Astrocyte (in vitro differentiated cells and primary cell): ENCODE measurements around the gene MYBBP1A. TPM values are rescaled to one million over a fixed set of nuclear protein-coding genes. Genes with fewer than 3 reads are reported as not detected.

Source experiments
- DNase-seq: peaks from one replicate; pipeline ENCODE4 v3.0.0-alpha.2; 2010; ENCODE audit warnings: low read depth
- FAIRE-seq: peaks from 2 replicates; lab custom pipeline; 2011; peaks lifted over from hg19 to GRCh38; lab: Jason Lieb, UNC
- H2AFZ ChIP-seq: 2 replicates; pipeline ENCODE4 v1.6.0; 2012; ENCODE audit warnings: low read depth, low read length, inconsistent platforms
- H3K27ac ChIP-seq: 2 replicates; pipeline ENCODE4 v1.5.1; 2011; ENCODE audit warnings: low read depth, low read length, inconsistent platforms
- H3K27me3 ChIP-seq: 2 replicates; pipeline ENCODE4 v1.6.0; 2011; ENCODE audit warnings: low read length, inconsistent platforms; ENCODE audit not compliant: insufficient read depth
- H3K36me3 ChIP-seq: 2 replicates; pipeline ENCODE4 v1.5.1; 2011; ENCODE audit warnings: low read length, inconsistent platforms; ENCODE audit not compliant: insufficient read depth
- H3K4me1 ChIP-seq: 2 replicates; pipeline ENCODE4 v1.5.1; 2011; ENCODE audit warnings: low read length, inconsistent platforms; ENCODE audit not compliant: insufficient read depth
- H3K4me2 ChIP-seq: 2 replicates; pipeline ENCODE4 v1.6.0; 2012; ENCODE audit warnings: low read length, inconsistent platforms
- H3K4me3 ChIP-seq: 2 replicates; pipeline ENCODE4 v1.5.1; 2011; ENCODE audit warnings: low read depth, mild to moderate bottlenecking, low read length, inconsistent platforms; ENCODE audit not compliant: insufficient read depth
- H3K79me2 ChIP-seq: 2 replicates; pipeline ENCODE4 v1.6.0; 2012; ENCODE audit warnings: mild to moderate bottlenecking, low read length, inconsistent platforms; ENCODE audit not compliant: insufficient read depth
- H3K9ac ChIP-seq: 2 replicates; pipeline ENCODE4 v1.6.0; 2012; ENCODE audit warnings: mild to moderate bottlenecking, low read length, inconsistent platforms
- H3K9me3 ChIP-seq: 2 replicates; pipeline ENCODE4 v1.5.1; 2012; ENCODE audit warnings: low read depth, mild to moderate bottlenecking, low read length, inconsistent platforms; ENCODE audit not compliant: insufficient read depth
- H4K20me1 ChIP-seq: 2 replicates; pipeline ENCODE4 v1.6.0; 2012; ENCODE audit warnings: low read length, inconsistent platforms; ENCODE audit not compliant: insufficient read depth
- H3K27ac Mint-ChIP-seq: one replicate; pipeline ENCODE4 v1.8.0; 2021; ENCODE audit warnings: mild to moderate bottlenecking, mixed read lengths; ENCODE audit not compliant: unreplicated experiment
- H3K27me3 Mint-ChIP-seq: one replicate; pipeline ENCODE4 v1.8.0; 2021; ENCODE audit warnings: low read depth, mixed read lengths; ENCODE audit not compliant: unreplicated experiment
- H3K36me3 Mint-ChIP-seq: one replicate; pipeline ENCODE4 v1.8.0; 2021; ENCODE audit warnings: low read depth, mixed read lengths; ENCODE audit not compliant: unreplicated experiment
- H3K4me1 Mint-ChIP-seq: one replicate; pipeline ENCODE4 v1.8.0; 2021; ENCODE audit warnings: low read depth, mixed read lengths; ENCODE audit not compliant: unreplicated experiment
- H3K4me3 Mint-ChIP-seq: one replicate; pipeline ENCODE4 v1.8.0; 2021; ENCODE audit warnings: mild to moderate bottlenecking, moderate library complexity, mixed read lengths; ENCODE audit not compliant: unreplicated experiment
- H3K9me3 Mint-ChIP-seq: one replicate; pipeline ENCODE4 v1.8.0; 2021; ENCODE audit warnings: mild to moderate bottlenecking, mixed read lengths; ENCODE audit not compliant: unreplicated experiment
- CTCF ChIP-seq: IDR thresholded peaks from 2 replicates; pipeline ENCODE4 v1.5.1; 2011; ENCODE audit warnings: low read depth, mild to moderate bottlenecking, inconsistent platforms, low read length, moderate library complexity; ENCODE audit not compliant: insufficient read depth
- EZH2 ChIP-seq: IDR thresholded peaks from 2 replicates; pipeline ENCODE4 v1.6.1; 2012; ENCODE audit warnings: mild to moderate bottlenecking, low read length, inconsistent platforms; ENCODE audit not compliant: insufficient read depth
- total RNA-seq: library from RNA; stranded (reverse); gene quantifications from 2 replicates; pipeline ENCODE4 v1.2.1, GENCODE V29; 2021

The MYBBP1A gene
- total RNA-seq, 1 donor from 2014 or later = 71.1 TPM

GRCh38 chr17:4520894-4521600 lies 34.1 kb downstream of the MYBBP1A start:
- Mint-ChIP-seq H3K9me3 (peaks cover 5% of the 10 kb centered on the region), H3K27ac (peak overlapping the region; percentile 93), H3K4me3 (peak overlapping the region; percentile 36), H3K4me1 (peaks cover 7% of the 10 kb centered on the region), H3K36me3 (no peaks in the 10 kb centered on the region), H3K27me3 (peaks cover 36% of the 10 kb centered on the region)
- H3K79me2 ChIP-seq = no peaks in the 10 kb centered on the region
- H2AFZ ChIP-seq = no peak overlapping the region
- no peaks in the 10 kb centered on the region for H3K4me1 ChIP-seq
- H3K9ac ChIP-seq = no peak overlapping the region
- TF ChIP-seq EZH2 (no peak), CTCF (no peak)
- H3K9me3 ChIP-seq = no peaks in the 10 kb centered on the region
- H3K27me3 ChIP-seq = peaks cover 6% of the 10 kb centered on the region
- no peak overlapping the region for H3K4me3 ChIP-seq
- no peaks in the 10 kb centered on the region for H3K36me3 ChIP-seq
- no peaks in the 10 kb centered on the region for H4K20me1 ChIP-seq
- FAIRE-seq (no peak), DNase-seq (no peak)
- H3K4me2 ChIP-seq = no peak overlapping the region
- H3K27ac ChIP-seq = no peak overlapping the region

- H3K27ac ChIP-seq = no peak overlapping the region
- H3K27me3 Mint-ChIP-seq = peaks cover 29% of the 10 kb centered on the region
- H3K4me3 Mint-ChIP-seq = no peak overlapping the region
- no peak overlapping the region for H3K4me2 ChIP-seq
- no peak overlapping the region for H2AFZ ChIP-seq
- H3K27ac Mint-ChIP-seq = peak overlapping the region; percentile 93
- no peak for TF ChIP-seq CTCF
- TF ChIP-seq EZH2 = no peak
- no peaks in the 10 kb centered on the region for H3K36me3 Mint-ChIP-seq
- H3K9me3 ChIP-seq = no peaks in the 10 kb centered on the region
- DNase-seq = no peak
- no peaks in the 10 kb centered on the region for H3K36me3 ChIP-seq
- no peak overlapping the region for H3K9ac ChIP-seq
- H4K20me1 ChIP-seq = no peaks in the 10 kb centered on the region
- H3K4me1 ChIP-seq = no peaks in the 10 kb centered on the region
- H3K4me1 Mint-ChIP-seq = peaks cover 7% of the 10 kb centered on the region
- no peak for FAIRE-seq
- no peak overlapping the region for H3K4me3 ChIP-seq
- peaks cover 1% of the 10 kb centered on the region for H3K27me3 ChIP-seq
- no peaks in the 10 kb centered on the region for H3K79me2 ChIP-seq
- H3K9me3 Mint-ChIP-seq = peaks cover 2% of the 10 kb centered on the region
These were observed 34.9 kb downstream of the MYBBP1A start for GRCh38 chr17:4520060-4520893.
